Activated gamma-delta T cell (primary cell): ENCODE data around the gene ARMC9.
A peak's percentile ranks its signal among the peaks of the same experiment; 100 is the strongest.
"Not testable (repeated sequence)": the region's sequence is repeated elsewhere in the genome, so short reads cannot be mapped to it uniquely, and the experiment has no call there.

Experiments used
- DNase-seq: peaks from one replicate; lab custom pipeline; 2025; lab: John Stamatoyannopoulos, UW

Gene ARMC9

DNA sequence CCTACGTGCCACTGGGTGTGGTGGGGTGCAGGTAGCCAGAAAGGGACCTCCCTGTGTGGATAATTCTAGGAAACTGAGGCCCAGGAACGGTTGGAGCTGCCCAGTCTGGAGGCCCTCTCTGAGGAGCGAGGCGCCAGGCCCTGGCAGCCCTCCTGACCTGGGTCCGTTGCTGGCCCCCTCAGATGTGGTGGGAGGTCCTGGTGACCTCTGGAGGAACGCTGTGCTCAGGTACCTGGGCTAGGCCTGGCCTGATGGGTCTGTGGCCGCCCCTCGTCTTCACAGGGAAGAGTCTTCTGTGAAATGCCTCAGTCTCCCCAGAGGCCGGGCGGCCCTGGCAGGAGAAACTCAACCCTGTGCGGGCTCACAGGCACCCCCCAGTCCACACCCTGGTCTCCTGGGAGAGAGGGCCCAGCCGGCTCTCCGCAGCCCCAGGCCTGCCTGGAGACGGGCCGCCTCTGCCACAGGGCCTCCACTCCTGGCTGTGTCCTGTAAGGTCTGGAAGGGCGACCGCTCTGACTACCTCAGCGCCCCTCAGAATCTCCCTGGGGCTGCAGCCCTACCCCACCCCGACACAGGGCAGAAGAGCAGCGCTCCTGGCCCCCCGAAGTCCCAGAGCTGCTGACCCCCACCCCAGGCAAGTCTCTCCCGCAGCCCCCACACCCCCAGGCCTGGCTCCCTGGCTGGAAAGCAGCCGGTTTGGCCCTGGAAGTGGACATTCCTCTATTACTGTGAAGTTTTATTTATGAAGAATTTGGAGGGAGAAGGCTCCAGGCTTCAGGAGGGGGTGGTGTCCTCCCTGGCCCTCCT is 200.8 kb downstream of the ARMC9 start:
- DNase-seq, result no peak

DNA sequence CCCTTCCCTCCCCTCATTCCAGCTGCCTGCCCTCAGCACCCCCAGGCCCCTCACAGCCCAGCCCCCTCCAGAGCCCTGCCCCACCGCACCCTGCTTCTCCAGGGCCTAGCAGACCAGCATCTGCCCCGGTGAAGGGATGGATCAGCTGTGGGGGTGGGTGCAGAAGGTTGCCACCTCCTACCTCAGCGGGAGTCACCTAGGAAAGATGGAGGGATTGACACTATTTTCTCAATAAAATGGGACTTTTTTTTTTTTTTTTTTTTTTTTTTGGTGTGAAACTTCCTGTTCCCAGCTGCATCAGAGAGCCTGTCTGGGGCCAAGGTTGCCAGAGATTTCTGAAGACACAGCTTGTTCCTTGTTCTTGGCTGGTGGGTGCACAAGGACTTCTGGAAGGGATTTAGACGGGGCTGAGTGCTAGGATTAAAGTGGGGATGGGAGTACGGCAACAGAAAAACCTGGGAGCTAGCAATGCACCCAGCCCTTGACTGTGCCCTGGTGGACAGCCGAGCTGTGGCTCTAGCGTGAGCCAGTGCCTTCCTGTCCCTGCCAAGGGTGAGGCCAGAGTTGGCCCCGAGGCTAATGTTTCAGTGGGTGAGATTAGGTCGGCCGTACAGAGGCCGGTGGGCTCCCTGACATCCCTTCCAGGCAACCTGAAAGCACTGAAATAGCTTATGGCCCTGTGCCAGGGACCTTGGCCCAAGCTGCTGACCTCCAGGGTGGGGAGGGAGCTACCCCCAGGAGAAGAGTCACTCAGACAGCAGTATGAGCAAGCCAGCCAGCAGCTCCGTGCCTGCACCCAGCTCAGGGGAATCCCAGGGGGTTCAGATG is 201.6 kb downstream of the ARMC9 start:
- DNase-seq, result no peak

DNA sequence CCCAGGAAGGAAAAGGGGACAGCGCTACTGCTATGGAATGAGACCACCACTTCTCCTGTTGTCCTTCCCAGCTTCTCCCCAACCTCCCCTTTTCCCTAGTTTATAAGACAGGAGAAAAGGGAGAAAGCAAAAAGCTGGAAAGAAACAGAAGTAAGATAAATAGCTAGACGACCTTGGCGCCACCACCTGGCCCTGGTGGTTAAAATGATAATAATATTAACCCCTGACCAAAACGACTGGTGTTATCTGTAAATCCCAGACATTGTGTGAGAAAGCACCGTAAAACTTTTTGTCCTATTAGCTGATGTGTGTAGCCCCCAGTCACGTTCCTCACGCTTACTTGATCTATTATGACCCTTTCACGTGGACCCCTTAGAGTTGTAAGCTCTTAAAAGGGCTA is 202.2 kb downstream of the ARMC9 start:
- DNase-seq, result not testable (repeated sequence)

DNA sequence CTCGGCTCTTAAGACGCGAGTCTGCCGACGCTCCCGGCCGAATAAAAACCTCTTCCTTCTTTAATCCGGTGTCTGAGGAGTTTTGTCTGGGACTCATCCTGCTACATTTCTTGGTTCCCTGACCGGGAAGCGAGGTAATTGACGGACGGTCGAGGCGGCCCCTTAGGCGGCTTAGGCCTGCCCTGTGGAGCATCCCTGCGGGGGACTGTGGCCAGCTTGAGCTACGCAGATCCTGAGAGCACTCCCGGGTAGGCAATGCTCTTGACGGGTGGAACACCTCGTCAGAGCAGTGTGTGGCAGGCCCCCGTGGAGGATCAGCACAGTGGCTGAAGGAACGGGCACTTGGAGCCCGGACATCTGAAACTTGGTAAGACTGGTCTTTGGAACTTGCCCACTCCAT is 202.7 kb downstream of the ARMC9 start:
- not testable (repeated sequence) for DNase-seq

DNA sequence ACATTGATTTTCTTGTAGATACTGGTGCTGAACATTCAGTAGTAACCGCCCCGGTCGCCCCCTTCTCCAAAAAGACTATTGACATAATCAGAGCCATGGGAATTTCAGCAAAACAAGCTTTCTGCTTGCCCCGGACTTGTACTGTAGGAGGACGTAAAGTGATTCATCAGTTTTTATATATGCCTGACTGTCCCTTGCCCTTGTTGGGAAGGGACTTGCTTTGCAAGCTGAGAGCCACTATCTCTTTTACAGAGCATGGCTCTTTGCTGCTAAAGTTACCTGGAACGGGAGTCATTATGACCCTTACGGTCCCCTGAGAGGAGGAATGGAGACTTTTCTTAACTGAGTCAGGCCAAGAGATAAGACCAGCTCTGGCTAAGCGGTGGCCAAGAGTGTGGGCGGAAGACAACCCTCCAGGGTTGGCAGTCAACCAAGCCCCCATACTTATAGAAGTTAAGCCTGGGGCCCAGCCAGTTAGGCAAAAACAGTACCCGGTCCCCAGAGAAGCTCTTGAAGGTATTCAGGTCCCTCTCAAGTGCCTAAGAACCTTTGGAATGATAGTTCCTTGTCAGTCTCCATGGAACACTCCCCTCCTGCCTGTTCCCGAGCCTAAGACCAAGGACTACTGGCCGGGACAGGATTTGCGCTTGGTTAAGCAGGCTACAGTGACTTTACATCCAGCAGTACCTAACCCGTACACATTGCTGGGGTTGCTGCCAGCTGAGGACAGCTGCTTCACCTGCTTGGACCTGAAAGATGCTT is 205.2 kb downstream of the ARMC9 start:
- not testable (repeated sequence) for DNase-seq

DNA sequence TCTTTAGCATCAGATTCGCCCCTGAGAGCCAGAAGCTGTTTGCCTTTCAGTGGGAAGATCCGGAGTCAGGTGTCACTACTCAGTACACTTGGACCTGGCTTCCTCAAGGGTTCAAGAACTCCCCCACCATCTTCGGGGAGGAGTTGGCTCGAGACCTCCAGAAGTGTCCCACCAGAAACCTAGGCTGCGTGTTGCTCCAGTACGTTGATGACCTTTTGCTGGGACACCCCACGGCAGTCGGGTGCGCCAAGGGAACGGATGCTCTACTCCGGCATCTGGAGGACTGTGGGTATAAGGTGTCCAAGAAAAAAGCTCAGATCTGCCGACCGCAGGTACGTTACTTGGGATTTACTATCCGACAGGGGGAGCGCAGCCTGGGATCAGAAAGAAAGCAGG is 205.8 kb downstream of the ARMC9 start:
- not testable (repeated sequence) for DNase-seq

DNA sequence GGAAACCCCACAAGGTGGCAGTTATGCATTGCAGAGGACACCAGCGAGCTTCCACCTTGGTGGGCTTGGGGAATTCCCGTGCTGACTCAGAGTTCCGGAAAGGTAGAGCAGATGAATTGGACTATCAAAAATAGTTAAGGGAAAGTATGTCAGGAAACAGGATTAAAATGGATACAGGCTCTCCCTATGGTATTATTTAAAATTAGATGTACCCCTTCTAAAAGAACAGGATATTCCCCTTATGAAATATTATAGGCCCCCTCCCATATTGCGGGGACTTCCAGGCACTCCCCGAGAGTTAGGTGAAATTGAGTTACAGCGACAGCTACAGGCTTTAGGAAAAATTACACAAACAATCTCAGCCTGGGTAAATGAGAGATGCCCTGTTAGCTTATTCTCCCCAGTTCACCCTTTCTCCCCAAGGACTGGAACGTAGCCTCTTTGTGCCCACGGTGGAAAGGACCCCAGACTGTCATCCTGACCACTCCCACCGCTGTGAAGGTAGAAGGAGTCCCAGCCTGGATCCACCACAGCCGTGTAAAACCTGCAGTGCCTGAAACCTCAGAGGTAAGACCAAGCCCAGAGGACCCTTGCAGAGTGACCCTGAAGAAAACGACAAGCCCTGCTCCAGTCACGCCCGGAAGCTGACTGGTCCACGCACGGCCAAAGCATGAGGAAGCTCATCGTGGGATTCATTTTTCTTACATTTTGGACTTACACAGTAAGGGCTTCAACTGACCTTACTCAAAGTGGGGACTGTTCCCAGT is 207.4 kb downstream of the ARMC9 start:
- not testable (repeated sequence) for DNase-seq

DNA sequence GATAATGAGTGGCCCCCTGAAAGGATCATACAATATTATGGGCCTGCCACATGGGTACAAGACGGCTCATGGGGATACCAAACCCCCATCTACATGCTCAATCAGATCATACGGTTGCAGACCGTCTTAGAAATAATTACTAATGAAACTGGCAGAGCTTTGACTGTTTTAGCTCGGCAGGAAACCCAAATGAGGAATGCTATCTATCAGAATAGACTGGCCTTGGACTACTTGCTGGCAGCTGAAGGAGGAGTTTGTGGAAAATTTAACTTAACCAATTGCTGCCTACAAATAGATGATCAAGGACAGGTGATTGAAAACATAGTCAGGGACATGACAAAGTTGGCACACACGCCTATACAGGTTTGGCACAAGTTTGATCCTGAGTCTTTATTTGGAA is 209.3 kb downstream of the ARMC9 start:
- DNase-seq, result not testable (repeated sequence)

DNA sequence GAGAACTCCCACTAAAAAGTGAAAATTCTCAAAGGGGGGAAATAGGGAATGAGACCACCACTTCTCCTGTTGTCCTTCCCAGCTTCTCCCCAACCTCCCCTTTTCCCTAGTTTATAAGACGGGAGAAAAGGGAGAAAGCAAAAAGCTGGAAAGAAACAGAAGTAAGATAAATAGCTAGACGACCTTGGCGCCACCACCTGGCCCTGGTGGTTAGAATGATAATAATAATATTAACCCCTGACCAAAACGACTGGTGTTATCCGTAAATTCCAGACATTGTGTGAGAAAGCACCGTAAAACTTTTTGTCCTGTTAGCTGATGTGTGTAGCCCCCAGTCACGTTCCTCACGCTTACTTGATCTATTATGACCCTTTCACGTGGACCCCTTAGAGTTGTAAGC is 209.9 kb downstream of the ARMC9 start:
- DNase-seq, result not testable (repeated sequence)

DNA sequence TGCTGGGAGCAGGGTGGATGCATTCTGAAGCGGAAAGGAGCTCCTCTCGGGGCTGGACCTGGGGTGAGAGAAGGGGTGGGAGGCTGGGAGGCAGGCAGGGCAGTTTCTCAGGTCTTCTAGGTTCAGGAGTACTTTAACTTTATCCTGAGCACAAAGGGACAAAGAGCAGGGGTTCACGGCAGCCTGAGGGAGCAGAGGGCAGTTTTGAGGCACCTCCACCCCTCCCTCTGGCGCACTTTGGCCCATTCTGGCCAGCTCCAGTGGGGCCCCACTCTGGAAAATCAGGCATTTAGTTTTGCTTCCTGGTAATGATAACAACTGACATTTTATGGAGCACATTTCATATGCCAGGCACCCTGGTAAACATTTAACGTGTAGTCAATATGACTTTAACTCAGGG is 211.3 kb downstream of the ARMC9 start:
- no peak for DNase-seq

DNA sequence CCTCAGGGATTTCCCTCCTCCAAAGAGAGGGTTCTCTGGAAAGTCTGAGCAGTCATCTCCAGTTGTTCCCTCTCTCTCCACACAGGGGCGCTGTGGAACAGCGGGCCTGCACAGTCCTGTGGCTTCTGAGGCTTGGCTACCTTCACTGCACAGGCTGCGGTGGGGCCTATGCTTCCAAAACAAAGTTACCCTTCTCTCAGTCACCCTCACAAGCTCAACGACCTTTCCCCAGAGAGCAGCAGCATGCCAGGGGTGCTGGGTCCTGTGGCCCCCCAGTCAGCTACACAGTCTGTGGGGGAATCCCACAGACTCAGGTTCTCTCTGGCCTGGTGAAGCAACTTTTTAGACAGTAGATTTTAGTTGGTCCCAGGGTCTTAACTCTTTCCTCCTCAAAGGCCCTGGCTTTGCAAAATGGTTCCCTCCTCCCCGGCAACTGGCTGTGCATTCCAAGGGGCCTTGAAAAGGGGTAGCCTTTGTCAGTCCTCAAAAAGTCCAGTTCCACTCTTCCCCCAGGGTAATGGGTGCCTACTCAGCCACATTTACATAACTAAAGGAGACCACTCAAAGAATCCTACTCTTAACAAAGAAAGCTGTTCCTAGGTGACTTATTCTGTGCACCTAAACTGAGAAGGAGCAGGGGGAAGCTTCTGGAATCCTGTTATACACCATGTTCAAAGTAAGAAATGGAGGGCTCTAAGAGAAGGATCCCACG is 212.0 kb downstream of the ARMC9 start:
- no peak for DNase-seq

DNA sequence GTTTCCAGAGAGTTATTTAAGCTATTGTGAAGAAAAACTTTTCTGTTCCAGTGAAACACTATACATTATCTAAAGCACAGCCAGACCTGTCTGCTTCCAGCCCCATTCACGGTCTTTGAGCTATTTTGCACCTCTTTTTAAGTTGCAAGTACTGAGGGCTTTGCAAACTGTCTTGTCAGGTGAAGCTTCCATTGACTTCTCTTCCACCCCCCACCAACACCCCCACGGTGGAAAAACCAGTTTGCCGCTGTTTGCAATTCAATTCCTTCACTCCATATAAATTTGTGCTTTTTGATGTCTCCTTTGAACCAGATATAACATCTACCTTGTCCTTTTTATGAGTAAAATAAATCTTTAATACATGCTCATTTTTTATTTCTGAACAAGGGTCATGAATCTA is 212.8 kb downstream of the ARMC9 start:
- no peak for DNase-seq

DNA sequence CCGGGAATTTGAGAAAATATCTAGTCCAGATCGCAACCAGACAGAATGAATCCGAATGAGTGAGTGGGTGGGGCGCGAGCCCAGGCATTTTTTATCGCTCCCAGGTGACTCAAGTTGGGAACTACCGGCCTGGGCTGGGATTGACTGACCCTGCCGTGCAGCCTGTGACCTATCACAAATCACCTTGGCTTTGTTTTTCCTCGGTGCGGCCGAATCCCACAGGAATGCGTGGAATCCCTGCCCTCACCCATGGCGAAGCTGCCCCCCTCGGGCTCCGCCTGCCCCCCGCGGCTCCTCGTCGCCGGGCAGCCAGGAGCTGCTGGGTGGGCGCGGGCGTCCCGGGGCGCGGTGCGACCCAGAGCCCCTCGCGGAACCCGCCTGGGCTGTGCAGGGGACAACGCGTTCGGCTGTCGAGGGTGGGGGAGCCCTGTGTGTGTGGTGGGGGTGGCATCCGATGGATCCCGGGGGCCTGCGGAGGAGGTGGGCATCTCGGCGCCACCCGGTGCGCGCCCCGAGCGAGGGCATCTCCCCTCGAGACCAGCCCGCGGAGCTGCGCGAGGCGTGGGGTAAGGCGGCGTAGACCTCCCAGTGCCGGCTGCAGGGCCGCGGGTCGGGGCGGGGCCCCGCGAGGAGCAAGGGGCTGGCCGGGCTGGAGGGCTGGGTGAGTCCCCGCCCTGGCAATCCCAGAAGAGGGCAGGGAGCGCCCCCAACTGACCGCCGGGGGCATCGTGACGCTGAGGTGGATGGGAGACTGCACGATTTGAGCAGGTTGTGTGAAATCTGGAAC is 213.6 kb downstream of the ARMC9 start:
- peak; percentile 68 for DNase-seq

DNA sequence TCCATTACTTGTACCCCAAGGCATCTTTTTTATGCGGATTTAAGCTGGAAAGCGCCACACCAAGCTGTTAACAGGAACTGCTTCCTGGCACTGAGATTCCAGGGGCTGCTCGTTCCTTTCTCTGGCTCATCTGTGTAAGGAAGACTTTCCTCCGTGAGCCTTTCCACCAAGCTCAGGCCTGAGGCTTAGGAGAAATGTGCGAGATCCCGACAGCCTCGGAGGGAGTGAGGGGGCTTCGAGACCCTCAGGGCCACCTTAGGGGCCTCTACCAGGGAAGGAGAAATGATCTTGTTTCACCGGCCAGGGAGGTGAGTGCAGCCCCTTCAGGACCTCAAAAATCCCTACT is 214.2 kb downstream of the ARMC9 start:
- no peak for DNase-seq

DNA sequence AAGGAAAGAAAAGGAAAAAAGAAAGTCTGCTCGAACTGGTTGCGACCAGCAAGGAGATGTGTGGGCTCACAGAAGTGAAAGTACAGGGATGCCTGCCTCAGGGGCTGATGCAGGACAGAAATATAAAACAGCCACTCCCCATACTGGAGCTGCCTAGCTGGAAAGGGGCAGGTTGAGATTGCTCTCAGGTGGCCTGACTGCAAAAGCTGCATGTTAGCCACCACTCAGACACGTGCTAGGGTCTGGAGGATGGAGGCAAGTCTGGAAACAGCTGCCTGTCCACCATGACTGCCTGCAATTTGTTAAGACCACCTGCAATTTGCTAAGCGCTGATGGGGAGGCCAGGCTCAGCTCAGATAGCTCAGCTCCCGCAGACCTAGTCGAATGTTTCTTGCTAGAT is 215.0 kb downstream of the ARMC9 start:
- no peak for DNase-seq

DNA sequence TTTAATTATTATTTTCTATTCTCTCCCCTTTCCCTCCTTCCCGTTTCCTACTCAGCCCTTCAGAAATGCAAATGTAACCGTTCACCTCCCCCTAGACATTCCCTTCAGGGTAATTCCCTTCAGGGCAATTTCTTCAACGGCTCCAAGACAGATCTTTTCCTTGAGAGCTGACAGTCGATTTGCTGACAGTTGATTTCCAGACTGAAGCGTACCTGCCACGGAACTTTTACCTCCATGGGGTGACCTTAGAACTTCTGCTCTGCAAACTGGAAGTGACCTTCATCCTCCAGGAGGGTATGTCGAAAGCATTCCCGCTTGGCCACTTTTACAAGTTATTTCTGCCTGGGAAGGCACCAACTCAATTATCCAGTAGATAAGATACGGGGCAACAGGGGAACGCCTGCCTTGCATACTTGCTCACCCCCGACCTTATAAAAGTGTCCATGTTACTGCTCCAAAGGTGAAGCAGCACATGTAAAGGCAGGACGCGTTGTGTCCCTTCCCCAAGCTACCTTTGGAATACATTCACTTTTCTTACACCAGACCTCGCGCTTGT is 215.6 kb downstream of the ARMC9 start:
- DNase-seq, result no peak

DNA sequence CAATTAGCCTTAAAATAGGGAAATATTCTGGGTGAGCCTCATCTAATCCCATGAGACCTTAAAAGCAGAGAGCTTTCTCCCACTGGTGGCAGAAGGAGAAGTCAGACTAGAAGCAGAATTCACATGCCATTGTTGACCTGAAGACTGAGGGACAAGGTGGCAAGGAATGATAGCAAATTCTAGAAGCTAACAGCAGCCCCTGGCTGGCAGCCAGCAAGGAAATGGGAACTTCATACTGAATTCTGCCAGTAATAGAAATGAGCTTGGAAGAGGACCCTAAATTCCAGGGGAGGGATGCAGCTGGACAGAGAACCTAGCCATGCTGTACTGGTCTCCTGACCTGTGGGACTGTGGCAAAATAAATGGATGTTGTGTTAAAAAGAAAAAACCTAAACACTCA is 216.6 kb downstream of the ARMC9 start:
- no peak for DNase-seq

DNA sequence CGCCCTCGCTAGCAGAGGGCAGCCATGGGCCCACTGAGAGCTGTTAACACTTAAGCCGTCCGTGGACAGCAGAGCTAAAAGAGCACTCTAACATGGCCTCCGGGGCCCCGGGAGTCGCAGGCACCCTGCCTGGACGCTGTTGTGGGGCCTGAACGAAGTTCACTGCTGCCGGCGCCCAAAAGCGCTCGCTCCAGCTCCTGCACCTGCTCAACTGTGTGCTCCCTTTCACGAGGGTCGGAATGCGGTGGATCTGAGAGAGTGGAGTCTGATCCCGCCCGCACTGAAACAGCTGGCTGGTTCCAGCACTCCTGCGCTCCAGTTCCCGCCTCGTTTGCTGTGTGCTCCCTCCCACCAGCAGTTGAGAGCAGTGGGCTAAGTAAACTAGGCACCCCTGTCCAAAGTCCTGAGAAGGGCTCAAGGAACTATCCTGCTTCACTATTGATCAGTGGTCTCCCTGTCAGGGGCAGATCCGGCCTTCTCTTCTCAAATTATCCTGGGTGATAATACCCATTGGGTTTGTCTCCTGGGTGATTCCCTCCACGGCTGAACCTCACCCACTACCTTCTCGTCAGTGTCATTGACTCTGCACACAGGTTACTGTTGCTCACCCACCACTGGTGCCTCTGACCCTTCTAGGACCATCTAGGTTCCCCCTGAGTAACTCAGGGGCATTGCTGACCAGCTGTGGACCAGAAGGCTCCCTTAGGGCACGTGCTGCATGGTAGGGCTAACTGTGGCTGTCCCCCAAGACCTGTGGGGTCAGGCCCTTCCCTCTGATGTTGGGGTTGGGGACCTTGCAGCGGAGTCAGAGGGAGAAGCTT is 220.6 kb downstream of the ARMC9 start:
- no peak for DNase-seq

DNA sequence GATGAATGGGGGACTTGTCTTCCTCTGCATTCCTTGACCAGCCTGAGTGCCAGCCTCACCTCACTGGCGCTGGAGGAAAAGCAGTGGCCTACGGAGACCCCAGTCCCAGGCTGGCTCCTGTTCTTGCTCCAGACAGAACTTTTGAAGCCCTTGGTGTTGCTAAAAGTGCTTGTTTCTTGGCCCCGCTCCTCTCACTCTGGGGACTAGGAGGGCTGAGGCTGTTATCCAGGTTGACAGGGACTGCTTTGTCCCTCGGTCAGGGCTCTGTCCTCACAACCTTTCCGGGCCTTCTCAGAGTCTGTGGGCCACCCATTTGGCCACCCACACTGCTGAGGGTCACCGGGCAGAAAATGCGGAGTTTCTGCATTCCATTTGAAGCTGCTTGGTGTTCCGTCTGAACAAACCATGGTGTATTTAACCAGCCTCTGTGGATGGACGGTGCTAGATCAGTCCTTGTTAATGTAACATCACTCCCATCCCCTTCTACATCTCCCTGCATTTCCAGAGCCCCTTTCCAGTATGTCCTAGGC is 222.7 kb downstream of the ARMC9 start:
- DNase-seq, result no peak
